ENCODE data around the gene CYRIA.

The CYRIA gene

DNA sequence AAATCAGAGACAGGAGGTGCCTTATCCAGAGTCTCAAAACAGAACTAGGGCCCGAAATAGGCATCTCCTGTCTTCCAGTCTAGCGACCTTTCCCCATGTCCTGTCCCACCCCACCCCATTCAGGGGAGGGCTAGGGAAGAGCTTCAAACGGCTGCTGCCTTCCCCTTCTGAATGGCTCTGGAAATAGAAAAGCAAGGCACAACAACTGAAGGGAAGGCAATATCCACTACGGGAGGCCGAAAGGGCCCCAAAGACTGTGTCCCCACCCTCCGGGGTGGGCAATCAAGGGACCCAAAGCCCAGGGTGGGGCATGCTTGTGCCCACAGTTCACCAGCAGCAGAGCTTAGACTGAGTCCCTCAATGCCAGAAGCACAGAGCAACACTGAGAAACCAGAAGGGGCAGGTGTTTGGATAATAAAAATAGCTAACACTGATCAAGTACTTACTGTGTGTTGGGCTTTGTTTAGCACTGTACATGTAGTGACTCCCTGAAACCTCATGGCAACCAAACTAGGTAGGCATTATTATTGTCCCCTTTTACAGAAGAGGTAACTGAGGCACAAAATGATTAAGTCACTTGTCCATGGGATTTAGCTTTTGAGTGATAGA is 38.5 kb downstream of the CYRIA start:
- H3K4me3 ChIP-seq (ENCODE audit: low read depth, low read length) = no peak overlapping the region
- TF ChIP-seq, protein P1, sequence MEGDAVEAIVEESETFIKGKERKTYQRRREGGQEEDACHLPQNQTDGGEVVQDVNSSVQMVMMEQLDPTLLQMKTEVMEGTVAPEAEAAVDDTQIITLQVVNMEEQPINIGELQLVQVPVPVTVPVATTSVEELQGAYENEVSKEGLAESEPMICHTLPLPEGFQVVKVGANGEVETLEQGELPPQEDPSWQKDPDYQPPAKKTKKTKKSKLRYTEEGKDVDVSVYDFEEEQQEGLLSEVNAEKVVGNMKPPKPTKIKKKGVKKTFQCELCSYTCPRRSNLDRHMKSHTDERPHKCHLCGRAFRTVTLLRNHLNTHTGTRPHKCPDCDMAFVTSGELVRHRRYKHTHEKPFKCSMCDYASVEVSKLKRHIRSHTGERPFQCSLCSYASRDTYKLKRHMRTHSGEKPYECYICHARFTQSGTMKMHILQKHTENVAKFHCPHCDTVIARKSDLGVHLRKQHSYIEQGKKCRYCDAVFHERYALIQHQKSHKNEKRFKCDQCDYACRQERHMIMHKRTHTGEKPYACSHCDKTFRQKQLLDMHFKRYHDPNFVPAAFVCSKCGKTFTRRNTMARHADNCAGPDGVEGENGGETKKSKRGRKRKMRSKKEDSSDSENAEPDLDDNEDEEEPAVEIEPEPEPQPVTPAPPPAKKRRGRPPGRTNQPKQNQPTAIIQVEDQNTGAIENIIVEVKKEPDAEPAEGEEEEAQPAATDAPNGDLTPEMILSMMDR (IDR thresholded peaks at IDR 0.05; ENCODE audit: control insufficient read depth, extremely low read depth, insufficient read depth) = no peak
- DNase-seq (ENCODE audit: low read depth) = no peak

DNA sequence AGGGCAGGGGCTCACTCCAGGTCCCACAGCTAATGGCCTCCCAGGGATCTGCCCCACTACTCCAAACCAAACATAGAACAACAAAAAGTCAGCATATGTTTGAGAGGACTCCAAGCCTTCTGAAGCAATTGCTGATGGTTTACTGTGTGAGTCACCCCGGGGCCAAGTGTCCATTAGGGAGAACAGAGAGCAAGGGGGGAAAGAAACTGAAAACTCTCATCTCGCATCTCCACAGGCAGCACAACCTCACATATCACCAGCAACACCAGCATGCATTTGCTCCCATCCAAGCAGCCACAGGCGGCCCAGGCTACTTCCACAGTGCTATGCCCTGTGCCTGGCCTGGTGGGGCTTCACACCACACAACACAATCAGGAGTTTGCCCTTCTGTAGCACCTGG is 39.1 kb downstream of the CYRIA start:
- TF ChIP-seq, protein P1 (IDR thresholded peaks at IDR 0.05; ENCODE audit: control insufficient read depth, extremely low read depth, insufficient read depth) = no peak
- no peak for DNase-seq (ENCODE audit: low read depth)
- H3K4me3 ChIP-seq (ENCODE audit: low read depth, low read length) = no peak overlapping the region

DNA sequence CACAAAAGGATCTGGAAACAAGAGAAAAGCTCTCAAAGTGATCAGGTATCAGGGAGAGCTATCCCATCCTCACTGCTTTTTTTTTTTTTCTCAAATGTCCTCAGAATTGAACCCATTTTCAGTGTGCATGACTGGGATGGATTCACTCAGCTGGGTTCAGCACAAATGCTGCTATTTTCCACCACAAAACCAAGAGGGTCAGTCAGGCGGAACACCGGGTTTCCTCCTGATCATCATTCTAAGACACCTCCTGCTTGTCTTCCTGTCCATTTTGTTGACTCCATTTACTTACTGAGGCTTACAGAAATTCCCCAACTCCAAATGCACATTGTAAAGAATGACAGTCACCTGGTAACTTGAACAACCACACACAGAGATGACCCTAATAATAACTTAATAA is 39.9 kb downstream of the CYRIA start:
- H3K4me3 ChIP-seq (ENCODE audit: low read depth, low read length) = no peak overlapping the region
- DNase-seq (ENCODE audit: low read depth) = no peak
- TF ChIP-seq, protein P1 (IDR thresholded peaks at IDR 0.05; ENCODE audit: control insufficient read depth, extremely low read depth, insufficient read depth) = no peak

DNA sequence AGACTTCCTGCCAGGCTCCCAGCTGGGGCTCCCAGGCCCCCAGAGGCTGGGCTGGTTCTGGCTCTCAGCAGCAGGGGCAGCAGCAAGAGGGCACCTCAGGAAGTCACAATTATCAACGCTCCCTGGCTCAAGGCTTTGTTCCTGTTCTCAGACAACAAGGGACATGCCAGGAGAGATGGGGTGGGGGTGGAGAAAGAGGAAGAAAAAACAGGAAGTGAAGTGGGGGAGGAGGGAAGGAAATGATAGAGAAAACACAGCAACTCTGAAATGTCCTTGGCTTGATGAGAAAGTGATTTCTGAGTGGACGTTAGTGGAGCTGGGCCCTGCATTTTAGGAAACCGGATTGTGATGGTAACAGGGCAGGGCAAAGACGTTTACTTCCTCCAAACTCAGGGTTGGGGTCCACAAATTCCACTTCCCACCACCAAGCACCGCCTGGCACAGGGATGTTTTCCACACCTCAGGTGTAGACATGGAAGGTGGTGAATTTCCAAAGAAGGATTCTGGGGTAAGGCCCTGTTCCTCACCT is 40.4 kb downstream of the CYRIA start:
- H3K4me3 ChIP-seq (ENCODE audit: low read depth, low read length) = no peak overlapping the region
- TF ChIP-seq, protein P1 (IDR thresholded peaks at IDR 0.05; ENCODE audit: control insufficient read depth, extremely low read depth, insufficient read depth) = no peak
- DNase-seq (ENCODE audit: low read depth) = no peak

DNA sequence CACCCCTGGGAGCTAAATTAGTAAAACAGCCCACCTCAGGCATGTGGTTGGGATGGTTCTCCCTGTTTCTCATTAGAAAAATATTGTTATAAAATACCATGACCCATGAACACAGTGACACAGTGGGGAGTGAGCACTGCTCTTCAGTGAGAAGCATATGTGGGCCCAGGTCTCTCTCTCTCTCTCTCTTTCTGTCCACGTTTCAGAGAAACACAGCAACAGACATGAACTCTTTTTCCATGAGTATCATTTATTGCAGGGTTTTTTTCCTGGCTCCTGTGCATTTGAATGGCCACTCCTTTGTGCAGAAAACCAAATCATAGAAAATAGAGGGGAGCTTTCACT is 41.2 kb downstream of the CYRIA start:
- TF ChIP-seq, protein P1 (IDR thresholded peaks at IDR 0.05; ENCODE audit: control insufficient read depth, extremely low read depth, insufficient read depth) = no peak
- no peak overlapping the region for H3K4me3 ChIP-seq (ENCODE audit: low read depth, low read length)
- DNase-seq (ENCODE audit: low read depth) = no peak

DNA sequence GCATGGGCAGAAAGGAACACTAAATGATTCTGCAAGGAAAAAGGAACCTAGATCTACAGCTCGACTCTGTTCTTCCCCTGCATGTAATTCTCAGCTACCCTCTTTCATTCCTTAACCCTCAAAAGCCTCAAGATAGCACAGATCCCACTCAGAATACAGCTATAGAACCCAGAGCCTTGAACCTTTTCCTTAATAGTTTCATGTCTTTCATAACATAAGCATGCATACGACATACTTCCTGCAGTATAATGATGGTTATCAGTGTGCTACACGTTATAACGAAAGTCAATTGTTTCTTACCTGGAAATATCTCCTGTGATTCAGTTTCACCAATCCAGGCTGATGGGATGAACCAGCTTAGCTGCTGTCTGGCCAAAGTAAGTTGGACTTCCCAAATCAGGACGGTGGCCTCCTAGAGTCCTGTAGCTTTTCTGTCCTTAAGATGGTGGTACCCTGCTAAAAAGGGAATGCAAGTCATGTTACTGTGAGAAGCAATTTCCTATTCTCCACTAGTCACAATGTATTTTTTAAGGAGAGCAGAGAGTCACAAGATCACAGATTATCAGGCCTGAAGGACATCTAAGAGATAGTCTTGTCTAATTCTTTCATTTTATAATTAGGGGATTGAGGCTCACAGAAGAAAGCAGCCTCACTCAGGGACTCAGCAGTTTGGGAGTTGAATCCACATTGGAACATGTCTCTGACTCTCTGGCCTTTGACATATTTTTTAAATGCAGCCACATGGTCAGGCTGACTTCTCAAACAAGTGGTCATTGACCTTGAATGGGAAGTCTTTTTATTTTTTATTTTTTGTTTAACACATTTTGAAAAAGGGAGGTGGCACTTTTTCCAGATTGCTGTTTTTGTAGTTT is 41.8 kb downstream of the CYRIA start:
- TF ChIP-seq, protein P1 (IDR thresholded peaks at IDR 0.05; ENCODE audit: control insufficient read depth, extremely low read depth, insufficient read depth) = no peak
- no peak for DNase-seq (ENCODE audit: low read depth)
- no peak overlapping the region for H3K4me3 ChIP-seq (ENCODE audit: low read depth, low read length)

Measured in LNCaP clone FGC (cell line).